Stimulated activated CD8-positive, alpha-beta memory T cell treated with anti-CD3 and anti-CD28 coated beads, Interleukin-7, amount 100 ng/mL, for 24 hours (primary cell): ENCODE results near the gene VCX2.
"Not testable (repeated sequence)": the region's sequence is repeated elsewhere in the genome, so short reads cannot be mapped to it uniquely, and the experiment has no call there.

Experiments used
- DNase-seq: peaks from one replicate; pipeline ENCODE4 v3.0.0-alpha.2; 2020; ENCODE audit warnings: low read depth

The VCX2 gene

DNA sequence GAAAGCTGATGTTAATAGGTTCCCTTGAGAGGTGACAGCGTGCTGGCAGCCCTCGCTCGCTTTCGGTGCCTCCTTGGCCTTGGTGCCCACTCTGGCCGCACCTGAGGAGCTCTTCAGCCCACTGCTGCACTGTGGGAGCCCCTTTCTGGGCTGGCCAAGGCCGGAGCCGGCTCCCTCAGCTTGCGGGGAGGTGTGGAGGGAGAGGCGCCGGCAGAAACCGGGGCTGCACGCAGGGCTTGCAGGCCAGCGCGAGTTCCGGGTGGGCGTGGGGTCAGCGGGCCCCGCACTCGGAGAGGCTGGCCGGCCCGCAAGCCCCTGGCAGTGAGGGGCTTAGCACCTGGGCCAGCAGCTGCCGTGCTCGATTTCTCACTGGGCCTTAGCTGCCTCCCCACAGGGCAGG is 49.7 kb downstream of the VCX2 start:
- not testable (repeated sequence) for DNase-seq
